G401.6 (cell line): Measurements from ENCODE around the gene CAMK1D.

Experiments used
- FAIRE-seq: peaks from 2 replicates; lab custom pipeline; 2012; peaks lifted over from hg19 to GRCh38; lab: Jason Lieb, UNC

CAMK1D gene

DNA sequence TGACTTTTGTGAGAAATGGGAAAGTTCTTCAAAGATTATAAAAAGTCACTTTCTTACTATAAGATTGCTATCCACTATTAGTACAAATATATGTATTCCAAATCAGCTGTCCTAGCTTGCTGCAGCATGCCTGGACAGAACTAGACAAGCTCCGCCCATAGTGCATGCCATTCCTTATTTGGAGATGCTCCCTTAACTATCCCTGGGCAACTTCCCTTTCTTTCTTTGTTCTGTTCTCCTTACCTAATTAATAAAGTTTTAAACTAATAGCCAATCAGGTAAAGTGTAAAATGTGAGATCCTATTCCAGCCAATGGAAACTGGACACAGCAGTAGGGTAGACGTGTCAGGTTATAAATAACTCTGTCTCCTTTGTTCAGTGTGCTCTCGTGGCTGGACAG is 281.9 kb downstream of the CAMK1D start:
- FAIRE-seq = no peak

GRCh38 chr10:12631787-12632562 is 282.6 kb downstream of the CAMK1D start:
- no peak for FAIRE-seq

- no peak for FAIRE-seq
Measured at GRCh38 chr10:12633776-12634620, 284.7 kb downstream of the CAMK1D start.

DNA sequence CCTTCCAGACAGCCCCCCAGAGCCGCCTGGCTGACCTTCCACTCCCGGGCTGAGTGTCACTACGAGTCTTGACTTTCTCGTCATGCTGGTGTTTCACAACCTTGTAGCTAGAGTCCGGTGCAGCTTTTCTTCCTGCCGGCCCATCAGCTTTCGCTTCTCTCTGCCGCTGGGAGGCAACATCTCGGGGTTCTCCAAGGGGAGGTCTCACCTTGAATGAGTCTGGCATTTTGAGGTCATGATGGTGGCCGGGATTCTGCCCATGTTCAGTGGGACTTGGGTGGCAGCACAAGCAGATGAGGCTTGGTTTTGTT is 285.2 kb downstream of the CAMK1D start:
- no peak for FAIRE-seq

GRCh38 chr10:12635127-12635541 is 285.8 kb downstream of the CAMK1D start:
- no peak for FAIRE-seq

DNA sequence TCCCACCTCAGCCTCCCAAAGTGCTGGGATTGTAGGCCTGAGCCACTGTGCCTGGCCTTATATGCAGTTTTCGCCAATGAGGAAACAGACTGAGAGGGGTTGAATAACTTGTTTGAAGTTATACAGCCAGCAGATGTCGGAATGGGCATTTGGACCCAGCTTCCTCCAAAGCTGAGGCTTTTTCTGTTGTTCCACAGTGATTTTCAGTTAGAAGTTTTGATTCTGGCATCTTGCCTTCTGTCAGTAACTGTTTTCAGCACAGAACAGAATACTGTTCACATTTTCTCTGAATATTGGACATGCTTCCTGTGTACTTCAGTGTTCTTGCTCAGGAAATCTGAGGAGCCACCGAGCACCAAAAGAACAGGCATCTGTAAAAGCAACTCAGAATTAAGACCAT is 287.2 kb downstream of the CAMK1D start:
- no peak for FAIRE-seq

DNA sequence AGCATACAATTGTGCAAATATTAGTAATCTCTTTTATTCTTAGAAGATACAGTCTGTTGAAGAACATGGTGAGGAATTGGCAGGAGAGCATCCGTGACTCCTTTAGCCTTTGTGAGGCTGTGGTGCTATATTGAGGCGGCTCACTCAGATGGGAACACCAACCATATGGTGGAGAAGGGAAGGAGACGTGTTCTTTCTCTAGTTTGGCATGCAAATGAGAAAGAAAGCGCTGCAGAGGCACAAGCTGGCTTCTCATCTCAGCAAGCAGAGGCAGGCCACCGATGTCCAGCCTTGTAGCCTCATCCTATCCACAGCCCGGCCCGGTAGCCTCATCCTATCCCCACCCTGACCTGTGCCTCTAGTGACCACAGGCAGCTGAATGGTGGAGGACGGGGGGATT is 288.3 kb downstream of the CAMK1D start:
- no peak for FAIRE-seq

DNA sequence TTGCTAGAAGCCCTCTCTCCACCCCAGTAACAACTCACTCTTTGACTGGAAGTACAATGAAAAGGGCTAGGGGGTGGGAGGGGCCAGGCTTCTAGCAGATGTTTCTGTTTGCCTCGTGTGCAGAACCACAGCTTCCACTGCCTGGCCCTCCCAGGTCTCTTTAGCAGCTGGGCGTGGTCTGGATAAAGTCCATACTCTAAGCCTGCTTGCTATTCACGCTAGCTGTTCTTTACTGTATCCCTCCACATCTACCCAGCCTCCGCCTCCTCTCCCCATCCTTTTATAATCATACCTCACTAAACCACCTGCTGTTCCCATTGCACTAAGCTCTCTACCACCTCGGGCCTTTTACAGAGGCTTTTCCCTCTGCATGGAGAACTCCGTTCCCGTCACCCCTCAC is 288.8 kb downstream of the CAMK1D start:
- no peak for FAIRE-seq

DNA sequence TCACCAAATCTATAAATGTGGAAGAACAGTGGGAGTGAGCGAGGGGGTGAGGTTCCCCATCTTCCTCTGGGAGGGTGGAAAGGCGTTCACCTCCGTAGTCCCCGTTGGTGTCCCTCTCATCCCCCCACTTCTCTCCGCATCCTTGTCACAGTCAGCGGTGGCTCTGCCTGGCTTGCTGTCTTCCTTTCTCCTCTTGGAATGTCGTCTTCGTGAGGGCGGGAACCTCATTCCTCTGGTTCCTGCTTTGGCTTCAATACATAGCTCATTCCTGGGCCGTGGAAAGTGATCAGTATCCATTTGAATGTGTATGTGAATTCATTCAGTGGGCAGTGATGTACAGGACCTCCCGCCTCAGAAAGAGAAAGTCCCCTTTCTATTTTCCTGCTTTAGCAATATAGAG is 289.4 kb downstream of the CAMK1D start:
- FAIRE-seq = no peak

- no peak for FAIRE-seq
Measured at GRCh38 chr10:12639996-12640944, 290.9 kb downstream of the CAMK1D start.

- FAIRE-seq = no peak
Measured at GRCh38 chr10:12642036-12642435, 292.7 kb downstream of the CAMK1D start.

- no peak for FAIRE-seq
Measured at GRCh38 chr10:12643279-12643678, 293.9 kb downstream of the CAMK1D start.

GRCh38 chr10:12644380-12645144 is 295.2 kb downstream of the CAMK1D start:
- FAIRE-seq = no peak

GRCh38 chr10:12645449-12645848 is 296.1 kb downstream of the CAMK1D start:
- FAIRE-seq = no peak

GRCh38 chr10:12649012-12649584 is 299.8 kb downstream of the CAMK1D start:
- no peak for FAIRE-seq

- no peak for FAIRE-seq
Measured at GRCh38 chr10:12650122-12650521, 300.8 kb downstream of the CAMK1D start.

DNA sequence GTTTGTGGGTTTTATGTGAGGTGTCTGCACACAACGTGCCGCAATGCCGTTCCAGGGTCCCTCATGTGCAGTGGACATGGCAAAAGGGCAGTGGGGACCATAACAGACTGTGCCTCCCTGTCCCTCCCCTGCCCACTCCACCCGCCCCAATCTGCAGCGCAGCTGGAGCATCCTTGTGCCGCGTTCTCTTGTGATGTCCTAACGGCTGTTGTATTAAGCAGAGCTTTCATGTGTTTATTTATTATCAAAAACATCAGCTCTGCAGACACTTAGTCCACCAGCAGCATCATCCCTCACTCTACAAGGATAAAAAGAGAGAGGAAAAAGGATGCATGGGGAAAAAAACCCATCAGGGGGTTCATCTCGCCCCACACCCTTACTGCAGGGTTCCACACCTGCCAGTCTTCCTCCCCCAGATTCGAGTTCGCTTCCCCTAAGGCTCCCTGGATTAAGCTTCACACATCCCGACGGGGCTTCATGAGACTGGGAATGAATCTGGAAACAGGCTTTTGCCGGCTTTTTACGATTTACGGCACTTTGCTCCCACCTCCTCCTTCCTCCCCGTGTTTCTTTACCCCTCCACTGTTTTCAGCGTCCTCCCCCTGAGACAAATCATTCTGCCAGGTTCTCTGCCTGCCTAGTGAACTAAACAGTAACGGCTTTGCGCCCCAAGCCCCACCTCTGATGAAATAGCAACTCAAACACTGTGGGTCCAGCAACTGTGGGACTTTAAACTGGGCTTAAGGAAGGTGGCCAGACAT is 301.4 kb downstream of the CAMK1D start:
- no peak for FAIRE-seq

DNA sequence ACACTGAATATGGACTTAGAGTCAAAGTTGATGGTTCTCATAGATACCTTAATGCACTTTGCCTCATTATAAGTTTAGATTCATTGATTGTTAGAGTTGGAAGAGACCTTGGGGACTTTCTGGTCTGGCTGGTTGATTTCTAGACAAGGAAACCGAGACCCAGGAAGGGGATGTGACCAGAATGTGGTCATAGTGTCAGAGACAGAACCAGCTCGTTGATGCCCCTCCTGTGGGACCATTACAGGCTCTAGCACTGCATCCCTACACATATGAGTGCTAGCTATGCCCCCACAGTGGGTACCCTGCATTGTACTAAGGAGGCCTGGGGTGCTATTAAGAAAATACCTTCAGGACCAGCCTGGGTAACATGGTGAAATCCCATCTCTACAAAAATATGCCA is 306.6 kb downstream of the CAMK1D start:
- no peak for FAIRE-seq

DNA sequence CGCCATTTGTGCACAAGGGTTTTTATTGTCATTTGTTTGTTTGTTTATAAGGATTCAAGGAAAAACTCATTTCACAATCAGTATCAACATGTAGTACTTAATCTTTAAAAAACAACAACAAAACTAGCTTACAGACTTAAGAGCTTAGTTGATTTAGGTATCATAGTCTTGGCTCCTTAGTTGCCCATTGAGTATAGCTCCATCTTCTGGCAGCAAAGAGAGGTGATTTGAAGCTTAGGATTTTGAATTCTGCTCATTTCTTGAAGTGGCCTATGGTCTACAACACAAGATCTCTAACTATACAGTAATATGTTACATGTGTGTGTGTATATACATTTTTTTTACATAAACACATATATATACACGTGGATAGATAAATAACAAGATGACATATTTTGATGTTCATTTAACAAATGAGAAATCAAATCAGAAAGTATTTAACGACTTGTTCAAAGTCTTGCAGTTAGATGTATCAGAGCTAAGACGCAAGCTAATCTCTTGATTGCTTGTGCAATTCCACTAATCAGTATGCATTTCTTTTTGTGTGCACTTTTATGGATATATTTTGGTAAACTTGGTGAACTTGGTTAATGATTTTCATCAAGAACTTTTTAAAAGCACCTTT is 307.3 kb downstream of the CAMK1D start:
- FAIRE-seq = peak; percentile 96

DNA sequence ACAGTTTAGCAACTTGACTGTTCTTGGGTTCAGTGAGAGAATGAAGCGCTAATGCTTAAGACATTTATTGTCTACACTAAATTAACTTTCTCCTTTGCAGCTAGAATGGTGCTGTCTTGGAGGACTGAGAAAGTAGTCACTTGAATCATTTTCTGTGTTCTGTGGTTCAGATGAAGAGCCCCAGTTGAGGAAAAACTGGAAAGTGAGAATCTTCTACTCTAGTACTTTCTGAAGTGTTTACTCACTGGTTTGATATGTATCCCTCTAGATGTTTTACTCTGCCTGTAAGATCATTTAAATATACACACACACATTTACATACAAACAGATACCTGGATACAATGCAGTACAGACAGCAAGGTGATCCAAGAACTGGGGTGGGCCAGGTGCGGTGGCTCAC is 308.1 kb downstream of the CAMK1D start:
- FAIRE-seq = no peak
